Fibroblast of lung (primary cell): Measurements from ENCODE around the gene CCR1. TPM values are rescaled to one million over a fixed set of nuclear protein-coding genes. Genes with fewer than 3 reads are reported as not detected.

Source experiments
- DNase-seq, 2 donors: peaks; one replicate each; pipeline versions ENCODE4 v3.0.0 to v3.0.0-alpha.2; 2010; ENCODE audit warnings: low read depth in 2 of 2
- H2AFZ ChIP-seq: 2 replicates; pipeline ENCODE4 v1.5.1; 2012; ENCODE audit warnings: low read length, control low read depth, inconsistent platforms
- H3K27ac ChIP-seq: 2 replicates; pipeline ENCODE4 v1.5.1; 2011; ENCODE audit warnings: low read length, control low read depth; ENCODE audit not compliant: insufficient read depth
- H3K27me3 ChIP-seq: 2 replicates; pipeline ENCODE4 v1.5.1; 2011; ENCODE audit warnings: mild to moderate bottlenecking, low read length; ENCODE audit not compliant: control insufficient read depth, insufficient read depth
- H3K36me3 ChIP-seq: 2 replicates; pipeline ENCODE4 v1.5.1; 2011; ENCODE audit warnings: low read length; ENCODE audit not compliant: control insufficient read depth, insufficient read depth
- H3K4me1 ChIP-seq: 2 replicates; pipeline ENCODE4 v1.5.1; 2011; ENCODE audit warnings: low read length; ENCODE audit not compliant: control insufficient read depth, insufficient read depth; ENCODE audit errors: extremely low read depth
- H3K4me2 ChIP-seq: 2 replicates; pipeline ENCODE4 v1.5.1; 2011; ENCODE audit warnings: low read length, control low read depth; ENCODE audit not compliant: insufficient read depth; ENCODE audit errors: extremely low read depth
- H3K4me3 ChIP-seq, 4 experiments: fragments of 200-600 bp in 1 of 4; sonication (generic) in 1 of 4; replicated peaks in 1 of 4; 2 replicates each; pipeline ENCODE4 v1.5.1; 2011 to 2016; ENCODE audit warnings: low read length in 4 of 4, low read depth in 3 of 4, mild to moderate bottlenecking in 3 of 4, control low read depth in 2 of 4, inconsistent platforms in 1 of 4, mixed read lengths in 1 of 4; ENCODE audit not compliant: insufficient read depth in 1 of 4; ENCODE audit errors: control extremely low read depth in 1 of 4
- H3K79me2 ChIP-seq: 2 replicates; pipeline ENCODE4 v1.5.1; 2012; ENCODE audit warnings: mild to moderate bottlenecking, low read length, inconsistent platforms; ENCODE audit not compliant: control insufficient read depth, insufficient read depth
- H3K9ac ChIP-seq: 2 replicates; pipeline ENCODE4 v1.5.1; 2011; ENCODE audit warnings: mild to moderate bottlenecking, low read length, control low read depth; ENCODE audit not compliant: insufficient read depth
- H3K9me3 ChIP-seq: 2 replicates; pipeline ENCODE4 v1.5.1; 2012; ENCODE audit warnings: low read depth, low read length; ENCODE audit not compliant: control insufficient read depth, insufficient read depth
- H4K20me1 ChIP-seq: 2 replicates; pipeline ENCODE4 v1.5.1; 2011; ENCODE audit warnings: low read length; ENCODE audit not compliant: control insufficient read depth, insufficient read depth; ENCODE audit errors: extremely low read depth
- EZH2 ChIP-seq: IDR thresholded peaks from 2 replicates; pipeline ENCODE4 v1.5.1; 2012; ENCODE audit warnings: low read length, control low read depth, mild to moderate bottlenecking; ENCODE audit errors: missing control alignments
- polyA plus RNA-seq, 2 donors: library from polyadenylated mRNA; depleted of rRNA in 1 of 2; stranded (reverse) in 1 of 2; unstranded in 1 of 2; fragments of >200 nt; gene quantifications; 2 replicates each; pipeline ENCODE4 v1.2.1, GENCODE V29; 2011 to 2012; ENCODE audit warnings: missing spikeins in 1 of 2
- total RNA-seq: library from RNA; depleted of rRNA; stranded (reverse); fragments of >200 nt; gene quantifications from 2 replicates; pipeline ENCODE4 v1.2.1, GENCODE V29; 2014
- TF ChIP-seq, protein P1 (sequence below), 2 donors: IDR thresholded peaks in 1 of 2; conservative IDR thresholded peaks in 1 of 2; 1 replicate in 1 of 2; 2 replicates in 1 of 2; pipeline ENCODE4 v1.5.1; 2011 to 2012; ENCODE audit warnings: low read length in 2 of 2, control low read depth in 1 of 2, inconsistent platforms in 1 of 2, low read depth in 1 of 2, mild to moderate bottlenecking in 1 of 2

Gene CCR1
- total and polyA plus RNA-seq, 2 donors (not counting 1 experiment from before 2014, with no cell fraction given), result 6.6 to 9.9 TPM

DNA sequence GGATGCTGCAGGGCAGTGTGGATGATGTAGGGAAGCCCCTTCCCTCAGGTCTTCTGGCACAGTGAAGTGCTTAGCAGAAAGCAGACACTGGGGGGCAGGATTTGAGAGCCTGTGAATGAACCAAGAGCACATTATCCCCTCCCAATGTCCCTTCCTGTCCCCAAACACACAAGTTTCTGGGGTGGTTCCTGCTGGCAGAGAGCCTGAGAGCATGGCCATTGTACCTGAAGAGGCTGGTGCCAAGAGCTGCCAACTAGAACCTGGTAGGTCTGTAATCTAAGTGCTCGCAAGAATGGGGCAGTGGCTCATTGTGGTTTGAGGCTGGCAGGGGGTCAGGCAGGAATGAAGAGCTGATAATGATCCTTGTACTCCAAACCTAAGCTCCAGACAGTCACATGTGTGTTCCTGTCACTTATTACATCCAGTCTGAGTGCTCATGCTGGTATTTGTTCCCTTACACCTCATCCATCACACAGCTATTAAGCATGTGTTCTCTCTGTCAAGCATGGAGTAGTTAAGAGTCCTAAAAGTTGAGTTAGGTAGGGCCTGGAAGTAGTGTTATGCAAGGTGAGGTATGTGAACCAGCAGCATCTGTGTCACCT, 6.7 kb upstream of the CCR1 start:
- DNase-seq, result peak in 1 of 2 donors; percentile 9

DNA sequence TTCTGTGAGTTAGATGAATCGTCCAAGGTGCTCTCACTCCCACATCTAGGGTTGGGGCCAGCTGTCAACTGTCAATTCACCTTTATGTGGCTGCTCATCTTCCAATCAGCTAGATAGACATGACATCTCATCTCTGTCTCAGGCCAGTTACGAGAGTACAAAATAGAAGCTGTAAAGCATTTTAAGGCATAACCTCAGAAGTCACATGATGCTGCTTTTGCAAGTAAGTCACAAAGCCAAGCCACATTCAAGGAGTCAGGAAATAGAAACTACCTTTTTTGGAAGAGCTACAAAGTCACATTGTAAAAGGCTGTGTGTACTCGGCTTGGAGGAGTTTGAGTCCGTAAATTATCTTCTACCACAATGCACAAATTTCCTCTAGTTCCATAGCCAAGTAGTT, 5.1 kb upstream of the CCR1 start:
- H3K4me1 ChIP-seq, result peaks cover 4% of the 10 kb centered on the region
- H4K20me1 ChIP-seq, result no peaks in the 10 kb centered on the region
- H2AFZ ChIP-seq, result no peak overlapping the region
- no peak overlapping the region for H3K9ac ChIP-seq
- no peak for DNase-seq
- no peaks in the 10 kb centered on the region for H3K9me3 ChIP-seq
- H3K36me3 ChIP-seq, result no peaks in the 10 kb centered on the region
- no peak overlapping the region for H3K27ac ChIP-seq
- TF ChIP-seq EZH2, result no peak
- TF ChIP-seq, protein P1, sequence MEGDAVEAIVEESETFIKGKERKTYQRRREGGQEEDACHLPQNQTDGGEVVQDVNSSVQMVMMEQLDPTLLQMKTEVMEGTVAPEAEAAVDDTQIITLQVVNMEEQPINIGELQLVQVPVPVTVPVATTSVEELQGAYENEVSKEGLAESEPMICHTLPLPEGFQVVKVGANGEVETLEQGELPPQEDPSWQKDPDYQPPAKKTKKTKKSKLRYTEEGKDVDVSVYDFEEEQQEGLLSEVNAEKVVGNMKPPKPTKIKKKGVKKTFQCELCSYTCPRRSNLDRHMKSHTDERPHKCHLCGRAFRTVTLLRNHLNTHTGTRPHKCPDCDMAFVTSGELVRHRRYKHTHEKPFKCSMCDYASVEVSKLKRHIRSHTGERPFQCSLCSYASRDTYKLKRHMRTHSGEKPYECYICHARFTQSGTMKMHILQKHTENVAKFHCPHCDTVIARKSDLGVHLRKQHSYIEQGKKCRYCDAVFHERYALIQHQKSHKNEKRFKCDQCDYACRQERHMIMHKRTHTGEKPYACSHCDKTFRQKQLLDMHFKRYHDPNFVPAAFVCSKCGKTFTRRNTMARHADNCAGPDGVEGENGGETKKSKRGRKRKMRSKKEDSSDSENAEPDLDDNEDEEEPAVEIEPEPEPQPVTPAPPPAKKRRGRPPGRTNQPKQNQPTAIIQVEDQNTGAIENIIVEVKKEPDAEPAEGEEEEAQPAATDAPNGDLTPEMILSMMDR (conservative IDR thresholded peaks at IDR 0.05 in 1 of 2, IDR thresholded peaks at IDR 0.05 in 1 of 2; ENCODE audit: low read depth in 1 of 2, low read length in 2 of 2), result no peak
- H3K4me2 ChIP-seq, result no peak overlapping the region
- no peaks in the 10 kb centered on the region for H3K79me2 ChIP-seq
- no peaks in the 10 kb centered on the region for H3K27me3 ChIP-seq
- H3K4me3 ChIP-seq, result no peak overlapping the region

More for the DNA sequence above, 6.7 kb upstream of the CCR1 start:
- Histone ChIP-seq H3K36me3 (no peaks in the 10 kb centered on the region), H3K9ac (no peak overlapping the region), H3K4me3 (no peak overlapping the region), H3K27ac (no peak overlapping the region), H3K9me3 (no peaks in the 10 kb centered on the region), H3K4me1 (peaks cover 4% of the 10 kb centered on the region), H2AFZ (no peak overlapping the region), H3K79me2 (no peaks in the 10 kb centered on the region), H3K27me3 (no peaks in the 10 kb centered on the region), H3K4me2 (no peak overlapping the region), H4K20me1 (no peaks in the 10 kb centered on the region)
- TF ChIP-seq EZH2, result no peak
- TF ChIP-seq, protein P1 (conservative IDR thresholded peaks at IDR 0.05 in 1 of 2, IDR thresholded peaks at IDR 0.05 in 1 of 2; ENCODE audit: low read depth in 1 of 2, low read length in 2 of 2), result peak; percentile 20 to 36

DNA sequence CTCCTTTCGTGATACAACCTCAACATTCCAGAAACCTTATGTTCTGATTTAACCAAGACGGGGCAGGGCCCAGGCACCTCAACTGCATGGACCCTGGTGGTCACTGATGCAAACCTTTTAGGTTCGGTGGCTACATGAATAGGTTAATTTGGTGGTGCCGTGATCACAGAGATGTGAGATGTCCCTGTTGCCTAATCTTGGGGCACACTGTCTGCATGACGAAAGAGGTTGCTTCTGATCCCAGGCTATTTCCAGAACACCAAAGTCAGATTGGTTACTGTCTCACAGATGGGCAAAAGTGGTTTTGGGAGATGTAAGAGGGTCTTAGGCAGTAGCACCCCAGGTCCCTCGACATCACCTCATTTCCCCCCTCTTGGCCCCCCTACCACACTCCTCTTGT, 4.0 kb upstream of the CCR1 start:
- Histone ChIP-seq H3K27me3 (no peaks in the 10 kb centered on the region), H4K20me1 (no peaks in the 10 kb centered on the region), H2AFZ (no peak overlapping the region), H3K9ac (no peak overlapping the region), H3K4me2 (no peak overlapping the region), H3K9me3 (no peaks in the 10 kb centered on the region), H3K27ac (no peak overlapping the region), H3K79me2 (no peaks in the 10 kb centered on the region), H3K4me3 (no peak overlapping the region), H3K36me3 (no peaks in the 10 kb centered on the region), H3K4me1 (peaks cover 4% of the 10 kb centered on the region)
- DNase-seq, result no peak
- no peak for TF ChIP-seq EZH2
- TF ChIP-seq, protein P1 (conservative IDR thresholded peaks at IDR 0.05 in 1 of 2, IDR thresholded peaks at IDR 0.05 in 1 of 2; ENCODE audit: low read depth in 1 of 2, low read length in 2 of 2), result no peak
